PFSK-1 (cell line): ENCODE data around the gene GHR.

Experiments used
- FOXP2 ChIP-seq: optimal IDR thresholded peaks from 2 replicates; pipeline ENCODE3; 2011; ENCODE audit warnings: borderline replicate concordance, control low read depth, inconsistent platforms; ENCODE audit not compliant: insufficient read depth; ENCODE audit errors: extremely low read length, extremely low read depth
- POLR2AphosphoS5 ChIP-seq: IDR thresholded peaks from 2 replicates; pipeline ENCODE4 v1.6.1; 2012; ENCODE audit warnings: low read depth, mild to moderate bottlenecking, control low read depth, low read length, moderate library complexity
- SIN3A ChIP-seq: IDR thresholded peaks from 2 replicates; pipeline ENCODE4 v1.6.1; 2012; ENCODE audit warnings: mild to moderate bottlenecking, low read length, moderate library complexity, borderline replicate concordance; ENCODE audit not compliant: insufficient read depth
- TAF1 ChIP-seq: IDR thresholded peaks from 2 replicates; pipeline ENCODE4 v1.6.1; 2012; ENCODE audit warnings: low read length, control low read depth, borderline replicate concordance; ENCODE audit not compliant: insufficient read depth
- TF ChIP-seq, protein P1 (sequence below), 2 experiments: IDR thresholded peaks; 2 replicates each; pipeline versions ENCODE4 v1.6.1 to v1.8.0; 2011 to 2012; ENCODE audit warnings: low read depth in 2 of 2, low read length in 2 of 2, control low read depth in 1 of 2, inconsistent platforms in 1 of 2, mild to moderate bottlenecking in 1 of 2, moderate library complexity in 1 of 2; ENCODE audit not compliant: insufficient read depth in 1 of 2

Gene GHR

DNA sequence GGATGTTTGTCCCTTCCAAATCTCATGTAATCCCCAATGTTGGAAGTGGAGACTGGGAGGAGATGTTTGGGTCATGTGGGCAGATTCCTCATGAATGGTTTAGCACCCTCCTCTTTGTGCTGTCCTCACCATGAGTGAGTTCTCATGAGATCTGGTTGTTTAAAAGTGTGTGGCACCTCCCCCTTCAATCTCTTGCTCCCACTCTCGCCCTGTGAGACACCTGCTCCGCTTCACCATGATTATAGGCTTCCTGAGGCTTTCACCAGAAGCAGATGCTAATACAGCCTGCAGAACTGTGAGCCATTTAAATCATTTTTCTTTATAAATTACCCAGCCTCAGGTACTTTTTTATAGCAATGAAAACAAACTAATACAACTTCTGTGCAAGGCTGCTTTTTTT, 206.0 kb downstream of the GHR start:
- TF ChIP-seq POLR2AphosphoS5 = no peak
- TF ChIP-seq FOXP2 = no peak
- TF ChIP-seq TAF1 = no peak
- TF ChIP-seq, protein P1, sequence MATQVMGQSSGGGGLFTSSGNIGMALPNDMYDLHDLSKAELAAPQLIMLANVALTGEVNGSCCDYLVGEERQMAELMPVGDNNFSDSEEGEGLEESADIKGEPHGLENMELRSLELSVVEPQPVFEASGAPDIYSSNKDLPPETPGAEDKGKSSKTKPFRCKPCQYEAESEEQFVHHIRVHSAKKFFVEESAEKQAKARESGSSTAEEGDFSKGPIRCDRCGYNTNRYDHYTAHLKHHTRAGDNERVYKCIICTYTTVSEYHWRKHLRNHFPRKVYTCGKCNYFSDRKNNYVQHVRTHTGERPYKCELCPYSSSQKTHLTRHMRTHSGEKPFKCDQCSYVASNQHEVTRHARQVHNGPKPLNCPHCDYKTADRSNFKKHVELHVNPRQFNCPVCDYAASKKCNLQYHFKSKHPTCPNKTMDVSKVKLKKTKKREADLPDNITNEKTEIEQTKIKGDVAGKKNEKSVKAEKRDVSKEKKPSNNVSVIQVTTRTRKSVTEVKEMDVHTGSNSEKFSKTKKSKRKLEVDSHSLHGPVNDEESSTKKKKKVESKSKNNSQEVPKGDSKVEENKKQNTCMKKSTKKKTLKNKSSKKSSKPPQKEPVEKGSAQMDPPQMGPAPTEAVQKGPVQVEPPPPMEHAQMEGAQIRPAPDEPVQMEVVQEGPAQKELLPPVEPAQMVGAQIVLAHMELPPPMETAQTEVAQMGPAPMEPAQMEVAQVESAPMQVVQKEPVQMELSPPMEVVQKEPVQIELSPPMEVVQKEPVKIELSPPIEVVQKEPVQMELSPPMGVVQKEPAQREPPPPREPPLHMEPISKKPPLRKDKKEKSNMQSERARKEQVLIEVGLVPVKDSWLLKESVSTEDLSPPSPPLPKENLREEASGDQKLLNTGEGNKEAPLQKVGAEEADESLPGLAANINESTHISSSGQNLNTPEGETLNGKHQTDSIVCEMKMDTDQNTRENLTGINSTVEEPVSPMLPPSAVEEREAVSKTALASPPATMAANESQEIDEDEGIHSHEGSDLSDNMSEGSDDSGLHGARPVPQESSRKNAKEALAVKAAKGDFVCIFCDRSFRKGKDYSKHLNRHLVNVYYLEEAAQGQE (IDR thresholded peaks at IDR 0.05; ENCODE audit: insufficient read depth in 1 of 2, low read depth in 2 of 2, low read length in 2 of 2) = no peak
- no peak for TF ChIP-seq SIN3A

GRCh38 chr5:42631241-42631640, 208.0 kb downstream of the GHR start:
- TF ChIP-seq SIN3A = no peak
- no peak for TF ChIP-seq POLR2AphosphoS5
- TF ChIP-seq, protein P1 (IDR thresholded peaks at IDR 0.05; ENCODE audit: insufficient read depth in 1 of 2, low read depth in 2 of 2, low read length in 2 of 2) = no peak
- TF ChIP-seq TAF1 = no peak
- no peak for TF ChIP-seq FOXP2

- TF ChIP-seq, protein P1 (IDR thresholded peaks at IDR 0.05; ENCODE audit: insufficient read depth in 1 of 2, low read depth in 2 of 2, low read length in 2 of 2) = no peak
- TF ChIP-seq FOXP2 = no peak
- TF ChIP-seq SIN3A = no peak
- no peak for TF ChIP-seq POLR2AphosphoS5
- TF ChIP-seq TAF1 = no peak
Observed at GRCh38 chr5:42632354-42632900, 209.2 kb downstream of the GHR start.

GRCh38 chr5:42634575-42634974, 211.3 kb downstream of the GHR start:
- TF ChIP-seq, protein P1 (IDR thresholded peaks at IDR 0.05; ENCODE audit: insufficient read depth in 1 of 2, low read depth in 2 of 2, low read length in 2 of 2) = no peak
- TF ChIP-seq SIN3A (no peak), TAF1 (no peak), FOXP2 (no peak), POLR2AphosphoS5 (no peak)

DNA sequence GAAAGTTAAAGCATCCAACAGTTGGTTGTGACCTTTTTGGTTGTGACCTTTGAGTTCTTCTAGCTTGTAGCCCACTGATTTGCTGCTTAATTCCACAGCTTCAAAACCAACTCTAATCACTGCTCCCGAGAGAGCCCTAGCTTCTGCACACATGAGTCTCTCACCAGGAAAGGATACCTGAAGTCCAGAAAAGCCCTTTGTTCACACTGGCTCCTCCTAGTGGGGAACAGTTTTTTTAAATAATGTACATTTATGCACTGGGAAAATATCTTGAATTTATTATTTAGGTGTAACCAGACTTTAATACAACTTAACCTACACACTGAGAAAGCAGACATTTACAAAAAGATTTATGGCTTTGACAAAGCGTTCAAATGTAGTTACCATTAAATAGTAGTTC, 213.2 kb downstream of the GHR start:
- no peak for TF ChIP-seq SIN3A
- TF ChIP-seq FOXP2 = no peak
- TF ChIP-seq, protein P1 (IDR thresholded peaks at IDR 0.05; ENCODE audit: insufficient read depth in 1 of 2, low read depth in 2 of 2, low read length in 2 of 2) = no peak
- no peak for TF ChIP-seq POLR2AphosphoS5
- no peak for TF ChIP-seq TAF1
